Choroid plexus epithelial cell (primary cell): ENCODE results near the gene MTCL1.

Source experiments
- DNase-seq: peaks from one replicate; pipeline ENCODE4 v3.0.0-alpha.2; 2010; ENCODE audit warnings: low read depth
- H3K4me3 ChIP-seq: 2 replicates; pipeline ENCODE4 v1.5.1; 2011; ENCODE audit warnings: low read depth, mild to moderate bottlenecking, control low read depth, low read length, moderate library complexity
- CTCF ChIP-seq: conservative IDR thresholded peaks from 2 replicates; pipeline ENCODE4 v1.5.1; 2011; ENCODE audit warnings: low read depth, mild to moderate bottlenecking, control low read depth, inconsistent platforms, low read length, moderate library complexity

MTCL1 gene

GRCh38 chr18:8741532-8741931 lies 36.2 kb downstream of the MTCL1 start:
- TF ChIP-seq CTCF = no peak
- H3K4me3 ChIP-seq = no peak overlapping the region
- no peak for DNase-seq

- DNase-seq = no peak
- TF ChIP-seq CTCF = no peak
- H3K4me3 ChIP-seq = no peak overlapping the region
These were observed 37.3 kb downstream of the MTCL1 start for GRCh38 chr18:8742387-8743361.

- no peak for DNase-seq
- TF ChIP-seq CTCF = no peak
- H3K4me3 ChIP-seq = no peak overlapping the region
These were observed 38.7 kb downstream of the MTCL1 start for GRCh38 chr18:8744038-8744437.

DNA sequence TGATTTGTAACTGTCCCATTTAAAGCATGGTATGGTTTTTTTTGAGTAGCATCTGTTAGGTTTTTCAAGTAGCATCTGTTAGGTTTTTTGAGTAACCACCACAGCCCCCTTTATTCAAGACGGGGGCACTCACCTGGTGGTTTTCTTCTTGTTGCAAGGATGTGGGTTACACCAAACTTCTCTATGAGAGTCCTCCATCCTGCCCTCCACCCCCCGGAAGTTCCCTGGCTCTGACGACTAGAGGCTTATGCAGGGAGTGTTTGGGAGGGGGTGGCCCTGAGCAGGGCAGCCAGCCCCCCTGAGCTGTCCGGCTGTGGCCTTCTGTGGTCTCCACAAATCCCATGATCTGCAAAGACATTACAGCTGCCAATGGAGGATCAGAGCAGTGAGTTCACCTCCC lies 39.3 kb downstream of the MTCL1 start:
- H3K4me3 ChIP-seq = no peak overlapping the region
- no peak for DNase-seq
- no peak for TF ChIP-seq CTCF

DNA sequence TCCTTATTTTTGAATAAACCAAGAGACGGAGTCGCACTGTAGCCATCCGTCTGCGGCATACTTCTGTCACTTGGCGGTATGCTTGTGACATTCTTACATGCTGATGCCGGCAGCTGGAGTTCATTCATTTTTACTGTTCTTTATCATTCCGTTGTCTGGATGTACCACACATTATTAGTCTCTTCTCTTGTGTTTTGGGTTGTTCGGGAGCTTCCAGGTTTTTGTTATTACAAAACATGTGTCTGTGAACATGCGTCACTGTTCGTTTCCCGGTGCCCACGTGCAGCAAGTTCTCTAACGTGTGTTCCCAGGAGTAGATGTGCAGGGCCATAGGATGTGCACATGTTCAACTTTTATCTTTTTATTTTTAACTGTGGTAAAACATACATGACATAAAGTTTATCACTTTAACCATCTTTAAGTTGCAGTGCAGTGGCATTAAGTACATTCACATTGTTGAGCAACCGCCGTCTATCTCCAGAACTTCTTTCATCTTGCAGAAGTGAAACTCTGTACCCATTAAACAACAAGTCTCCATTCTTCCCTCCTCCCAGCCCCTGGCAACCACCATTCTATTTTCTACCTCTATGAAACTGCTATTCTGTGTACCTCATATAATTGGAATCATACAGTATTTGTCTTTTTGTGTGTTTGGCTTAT lies 40.1 kb downstream of the MTCL1 start:
- no peak for TF ChIP-seq CTCF
- no peak overlapping the region for H3K4me3 ChIP-seq
- DNase-seq = no peak

GRCh38 chr18:8747440-8747937 lies 42.1 kb downstream of the MTCL1 start:
- H3K4me3 ChIP-seq = no peak overlapping the region
- TF ChIP-seq CTCF = no peak
- DNase-seq = peak; percentile 87
